BLaER1 (cell line): ENCODE measurements around the gene FNDC1.

ENCODE experiments used
- H3K27ac ChIP-seq: shearing (Covaris generic); formaldehyde crosslinking; 2 replicates; pipeline ENCODE4 v1.8.1; 2022
- H3K27me3 ChIP-seq: shearing (Covaris generic); formaldehyde crosslinking; 2 replicates; pipeline ENCODE4 v1.8.1; 2022
- H3K36me3 ChIP-seq: shearing (Covaris generic); formaldehyde crosslinking; 2 replicates; pipeline ENCODE4 v1.8.1; 2022
- H3K4me1 ChIP-seq: shearing (Covaris generic); formaldehyde crosslinking; 2 replicates; pipeline ENCODE4 v1.8.1; 2022
- H3K4me2 ChIP-seq: shearing (Covaris generic); formaldehyde crosslinking; 2 replicates; pipeline ENCODE4 v1.8.1; 2022
- H3K4me3 ChIP-seq: shearing (Covaris generic); formaldehyde crosslinking; 2 replicates; pipeline ENCODE4 v1.8.1; 2022
- H3K9ac ChIP-seq: shearing (Covaris generic); formaldehyde crosslinking; 2 replicates; pipeline ENCODE4 v1.8.1; 2022
- H3K9me3 ChIP-seq: shearing (Covaris generic); formaldehyde crosslinking; 2 replicates; pipeline ENCODE4 v1.8.1; 2022
- H4K20me1 ChIP-seq: shearing (Covaris generic); formaldehyde crosslinking; 2 replicates; pipeline ENCODE4 v1.8.1; 2022
- Cebpa-rat ChIP-seq: shearing (Covaris generic); IDR thresholded peaks from 2 replicates; pipeline ENCODE4 v1.8.1; 2022

The FNDC1 gene

GRCh38 chr6:159250633-159251032 lies 81.4 kb downstream of the FNDC1 start:
- Histone ChIP-seq H3K9ac (no peak overlapping the region), H4K20me1 (no peaks in the 10 kb centered on the region), H3K36me3 (no peaks in the 10 kb centered on the region), H3K27me3 (no peaks in the 10 kb centered on the region), H3K4me1 (no peaks in the 10 kb centered on the region), H3K9me3 (no peaks in the 10 kb centered on the region), H3K4me2 (no peak overlapping the region), H3K27ac (no peak overlapping the region), H3K4me3 (no peak overlapping the region)
- no peak for TF ChIP-seq Cebpa-rat

GRCh38 chr6:159252955-159253508 lies 83.8 kb downstream of the FNDC1 start:
- H3K4me2 ChIP-seq, result no peak overlapping the region
- H3K9ac ChIP-seq, result no peak overlapping the region
- H3K9me3 ChIP-seq, result no peaks in the 10 kb centered on the region
- TF ChIP-seq Cebpa-rat, result no peak
- H3K27me3 ChIP-seq, result no peaks in the 10 kb centered on the region
- no peaks in the 10 kb centered on the region for H3K4me1 ChIP-seq
- H3K4me3 ChIP-seq, result no peak overlapping the region
- H3K27ac ChIP-seq, result no peak overlapping the region
- no peaks in the 10 kb centered on the region for H3K36me3 ChIP-seq
- H4K20me1 ChIP-seq, result no peaks in the 10 kb centered on the region

- no peak for TF ChIP-seq Cebpa-rat
- H4K20me1 ChIP-seq, result no peaks in the 10 kb centered on the region
- no peak overlapping the region for H3K4me3 ChIP-seq
- no peak overlapping the region for H3K9ac ChIP-seq
- no peaks in the 10 kb centered on the region for H3K4me1 ChIP-seq
- H3K36me3 ChIP-seq, result no peaks in the 10 kb centered on the region
- H3K9me3 ChIP-seq, result no peaks in the 10 kb centered on the region
- H3K27me3 ChIP-seq, result no peaks in the 10 kb centered on the region
- no peak overlapping the region for H3K27ac ChIP-seq
- no peak overlapping the region for H3K4me2 ChIP-seq
These were observed 85.0 kb downstream of the FNDC1 start for GRCh38 chr6:159254186-159254585.

- no peak for TF ChIP-seq Cebpa-rat
These were observed 86.3 kb downstream of the FNDC1 start for GRCh38 chr6:159255434-159255951.

GRCh38 chr6:159256128-159256527 lies 86.9 kb downstream of the FNDC1 start:
- H3K9me3 ChIP-seq, result no peaks in the 10 kb centered on the region
- H3K27ac ChIP-seq, result no peak overlapping the region
- no peak overlapping the region for H3K9ac ChIP-seq
- H3K4me2 ChIP-seq, result no peak overlapping the region
- H3K36me3 ChIP-seq, result no peaks in the 10 kb centered on the region
- H3K27me3 ChIP-seq, result no peaks in the 10 kb centered on the region
- no peak for TF ChIP-seq Cebpa-rat
- no peaks in the 10 kb centered on the region for H3K4me1 ChIP-seq
- no peaks in the 10 kb centered on the region for H4K20me1 ChIP-seq
- no peak overlapping the region for H3K4me3 ChIP-seq

More at GRCh38 chr6:159255434-159255951, 86.3 kb downstream of the FNDC1 start:
- H3K9me3 ChIP-seq, result no peaks in the 10 kb centered on the region
- H3K4me2 ChIP-seq, result no peak overlapping the region
- no peak overlapping the region for H3K9ac ChIP-seq
- H3K4me3 ChIP-seq, result no peak overlapping the region
- H3K27ac ChIP-seq, result no peak overlapping the region
- H3K36me3 ChIP-seq, result no peaks in the 10 kb centered on the region
- no peaks in the 10 kb centered on the region for H4K20me1 ChIP-seq
- no peaks in the 10 kb centered on the region for H3K4me1 ChIP-seq
- H3K27me3 ChIP-seq, result no peaks in the 10 kb centered on the region

- Histone ChIP-seq H3K9me3 (no peaks in the 10 kb centered on the region), H3K36me3 (no peaks in the 10 kb centered on the region), H3K9ac (no peak overlapping the region), H3K27me3 (no peaks in the 10 kb centered on the region), H4K20me1 (no peaks in the 10 kb centered on the region), H3K4me1 (no peaks in the 10 kb centered on the region), H3K27ac (no peak overlapping the region), H3K4me3 (no peak overlapping the region), H3K4me2 (no peak overlapping the region)
- TF ChIP-seq Cebpa-rat, result no peak
These were observed 88.6 kb downstream of the FNDC1 start for GRCh38 chr6:159257846-159258245.

GRCh38 chr6:159259441-159260125 lies 90.4 kb downstream of the FNDC1 start:
- Histone ChIP-seq H3K27ac (no peak overlapping the region), H3K27me3 (no peaks in the 10 kb centered on the region), H3K9me3 (no peaks in the 10 kb centered on the region), H3K4me1 (no peaks in the 10 kb centered on the region), H4K20me1 (no peaks in the 10 kb centered on the region), H3K4me3 (no peak overlapping the region), H3K4me2 (no peak overlapping the region), H3K9ac (no peak overlapping the region), H3K36me3 (no peaks in the 10 kb centered on the region)
- no peak for TF ChIP-seq Cebpa-rat

- H3K9ac ChIP-seq, result no peak overlapping the region
- no peak for TF ChIP-seq Cebpa-rat
- no peaks in the 10 kb centered on the region for H3K4me1 ChIP-seq
- H3K27ac ChIP-seq, result no peak overlapping the region
- no peaks in the 10 kb centered on the region for H3K36me3 ChIP-seq
- H3K4me2 ChIP-seq, result no peak overlapping the region
- H4K20me1 ChIP-seq, result no peaks in the 10 kb centered on the region
- no peaks in the 10 kb centered on the region for H3K27me3 ChIP-seq
- no peaks in the 10 kb centered on the region for H3K9me3 ChIP-seq
- H3K4me3 ChIP-seq, result no peak overlapping the region
These were observed 91.0 kb downstream of the FNDC1 start for GRCh38 chr6:159260208-159260607.

GRCh38 chr6:159261995-159262394 lies 92.8 kb downstream of the FNDC1 start:
- no peak overlapping the region for H3K27ac ChIP-seq
- H3K4me2 ChIP-seq, result no peak overlapping the region
- no peak overlapping the region for H3K9ac ChIP-seq
- H3K36me3 ChIP-seq, result no peaks in the 10 kb centered on the region
- no peaks in the 10 kb centered on the region for H3K4me1 ChIP-seq
- TF ChIP-seq Cebpa-rat, result no peak
- no peaks in the 10 kb centered on the region for H3K9me3 ChIP-seq
- no peaks in the 10 kb centered on the region for H4K20me1 ChIP-seq
- H3K27me3 ChIP-seq, result no peaks in the 10 kb centered on the region
- H3K4me3 ChIP-seq, result no peak overlapping the region

GRCh38 chr6:159262586-159262985 lies 93.4 kb downstream of the FNDC1 start:
- no peak overlapping the region for H3K4me3 ChIP-seq
- H3K9ac ChIP-seq, result no peak overlapping the region
- H3K27ac ChIP-seq, result no peak overlapping the region
- no peaks in the 10 kb centered on the region for H3K4me1 ChIP-seq
- H3K27me3 ChIP-seq, result no peaks in the 10 kb centered on the region
- H3K9me3 ChIP-seq, result no peaks in the 10 kb centered on the region
- H3K4me2 ChIP-seq, result no peak overlapping the region
- H3K36me3 ChIP-seq, result no peaks in the 10 kb centered on the region
- no peaks in the 10 kb centered on the region for H4K20me1 ChIP-seq
- no peak for TF ChIP-seq Cebpa-rat
